H1 (cell line): ENCODE measurements around the gene BGN. TPM values are rescaled to one million over a fixed set of nuclear protein-coding genes. Genes with fewer than 3 reads are reported as not detected.

ENCODE experiments used
- CTCF ChIA-PET: fragments of 300-600 bp; sonication (Branson Sonifier 250); formaldehyde crosslinking; loops from one replicate; lab custom pipeline; 2021; ENCODE audit not compliant: partially characterized antibody; lab: Charles Lee
- POLR2A ChIA-PET: fragments of 300-600 bp; sonication (Branson Sonifier 250); formaldehyde crosslinking; loops from one replicate; lab custom pipeline; 2021; ENCODE audit warnings: inconsistent platforms; ENCODE audit not compliant: partially characterized antibody; lab: Charles Lee
- DNase-seq, 2 experiments: peaks; one replicate each; pipeline versions ENCODE4 v3.0.0 to v3.0.0-alpha.2; 2010 to 2022; ENCODE audit warnings: low spot score in 2 of 2, low read depth in 1 of 2, mixed read lengths in 1 of 2
- FAIRE-seq: peaks from 2 replicates; lab custom pipeline; 2011; peaks lifted over from hg19 to GRCh38; lab: Jason Lieb, UNC
- H2AFZ ChIP-seq: 2 replicates; pipeline ENCODE4 v1.8.1; 2012; ENCODE audit warnings: low read length, inconsistent platforms
- H2AK5ac ChIP-seq: 2 replicates; pipeline ENCODE4 v1.6.1; 2013; ENCODE audit warnings: low read depth, low read length
- H2BK120ac ChIP-seq: replicated peaks from 2 replicates; pipeline ENCODE3; 2013; ENCODE audit warnings: low read depth, low read length, inconsistent platforms
- H2BK12ac ChIP-seq: 2 replicates; pipeline ENCODE4 v1.6.1; 2013; ENCODE audit warnings: low read depth, low read length
- H2BK15ac ChIP-seq: 2 replicates; pipeline ENCODE4 v1.6.1; 2013; ENCODE audit warnings: low read length
- H2BK20ac ChIP-seq: 2 replicates; pipeline ENCODE4 v1.6.1; 2013; ENCODE audit warnings: low read length
- H2BK5ac ChIP-seq: 2 replicates; pipeline ENCODE4 v1.6.1; 2013; ENCODE audit warnings: low read depth, low read length
- H3K14ac ChIP-seq: 2 replicates; pipeline ENCODE4 v1.6.1; 2013; ENCODE audit warnings: inconsistent platforms; ENCODE audit not compliant: insufficient read length
- H3K18ac ChIP-seq: 2 replicates; pipeline ENCODE4 v1.6.1; 2013; ENCODE audit warnings: low read length; ENCODE audit errors: extremely low read depth
- H3K23ac ChIP-seq: 2 replicates; pipeline ENCODE4 v1.6.1; 2013; ENCODE audit warnings: inconsistent platforms; ENCODE audit not compliant: insufficient read length
- H3K23me2 ChIP-seq: 2 replicates; pipeline ENCODE4 v1.6.1; 2013; ENCODE audit warnings: low read depth, low read length
- H3K27ac ChIP-seq: 2 replicates; pipeline ENCODE4 v1.6.1; 2011; ENCODE audit warnings: low read depth, low read length, inconsistent platforms
- H3K27me3 ChIP-seq, 4 experiments: replicated peaks in 1 of 4; 1 replicate in 1 of 4; 2 replicates in 3 of 4; pipeline versions ENCODE4 v1.6.1 to v1.8.1; 2011 to 2013; ENCODE audit warnings: low read length in 3 of 4, mild to moderate bottlenecking in 3 of 4, inconsistent platforms in 2 of 4, mixed read lengths in 2 of 4, moderate library complexity in 1 of 4; ENCODE audit not compliant: control insufficient read depth in 3 of 4, insufficient read depth in 3 of 4; ENCODE audit errors: extremely low read depth in 1 of 4
- H3K36me3 ChIP-seq, 4 experiments: 2 replicates each; pipeline versions ENCODE4 v1.6.1 to v1.8.1; 2011 to 2013; ENCODE audit warnings: mild to moderate bottlenecking in 4 of 4, low read length in 3 of 4, moderate library complexity in 2 of 4, control low read depth in 1 of 4, inconsistent platforms in 1 of 4; ENCODE audit not compliant: insufficient read depth in 4 of 4, control insufficient read depth in 2 of 4
- H3K4ac ChIP-seq: replicated peaks from 2 replicates; pipeline ENCODE3; 2013; ENCODE audit warnings: low read length, low read depth, mixed read lengths, inconsistent platforms; ENCODE audit not compliant: insufficient read length
- H3K4me1 ChIP-seq, 4 experiments: replicated peaks in 1 of 4; 1 replicate in 1 of 4; 2 replicates in 3 of 4; pipeline versions ENCODE4 v1.6.1 to v1.8.1; 2011 to 2013; ENCODE audit warnings: low read length in 3 of 4, inconsistent platforms in 2 of 4, mixed read lengths in 1 of 4; ENCODE audit not compliant: insufficient read depth in 4 of 4, control insufficient read depth in 3 of 4
- H3K4me2 ChIP-seq, 2 experiments: 2 replicates each; pipeline versions ENCODE4 v1.6.1 to v1.8.1; 2011 to 2013; ENCODE audit warnings: low read depth in 2 of 2, low read length in 2 of 2, control low read depth in 1 of 2, inconsistent platforms in 1 of 2, mild to moderate bottlenecking in 1 of 2; ENCODE audit not compliant: insufficient read depth in 1 of 2
- H3K4me3 ChIP-seq, 4 experiments: fragments of 200-600, 300-600 bp in 1 of 4; sonication (generic), shearing (Covaris generic), sonication (Bioruptor Twin) in 1 of 4; 2 replicates each; pipeline versions ENCODE4 v1.5.1 to v1.8.1; 2011 to 2016; ENCODE audit warnings: low read length in 4 of 4, low read depth in 3 of 4, control low read depth in 2 of 4, inconsistent platforms in 2 of 4, mild to moderate bottlenecking in 2 of 4, mixed read lengths in 1 of 4, moderate library complexity in 1 of 4; ENCODE audit not compliant: insufficient read depth in 2 of 4; ENCODE audit errors: extremely low read depth in 1 of 4
- H3K56ac ChIP-seq: replicated peaks from 2 replicates; pipeline ENCODE3; 2013; ENCODE audit warnings: low read depth, mild to moderate bottlenecking, mixed read lengths, low read length, inconsistent platforms; ENCODE audit not compliant: insufficient read length
- H3K79me1 ChIP-seq: 2 replicates; pipeline ENCODE4 v1.6.1; 2013; ENCODE audit warnings: low read depth, low read length, control low read depth
- H3K79me2 ChIP-seq, 2 experiments: 2 replicates each; pipeline versions ENCODE4 v1.6.1 to v1.8.1; 2012 to 2013; ENCODE audit warnings: low read length in 2 of 2, mild to moderate bottlenecking in 2 of 2, inconsistent platforms in 1 of 2; ENCODE audit not compliant: insufficient read depth in 2 of 2, control insufficient read depth in 1 of 2
- H3K9ac ChIP-seq, 4 experiments: replicated peaks in 1 of 4; 1 replicate in 1 of 4; 2 replicates in 3 of 4; pipeline versions ENCODE4 v1.6.1 to v1.8.1; 2011 to 2013; ENCODE audit warnings: low read depth in 3 of 4, low read length in 3 of 4, control low read depth in 2 of 4, mild to moderate bottlenecking in 2 of 4, moderate library complexity in 2 of 4, inconsistent platforms in 1 of 4; ENCODE audit errors: extremely low read depth in 1 of 4
- H3K9me3 ChIP-seq, 2 experiments: 2 replicates each; pipeline versions ENCODE4 v1.6.1 to v1.8.1; 2012 to 2013; ENCODE audit warnings: mild to moderate bottlenecking in 2 of 2, moderate library complexity in 2 of 2, control low read depth in 1 of 2, inconsistent platforms in 1 of 2, low read depth in 1 of 2, low read length in 1 of 2, mixed read lengths in 1 of 2; ENCODE audit not compliant: insufficient read depth in 2 of 2
- H4K20me1 ChIP-seq, 2 experiments: replicated peaks in 1 of 2; 2 replicates each; pipeline versions ENCODE3 to v1.8.1; 2011 to 2013; ENCODE audit warnings: inconsistent platforms in 2 of 2, low read length in 2 of 2, mild to moderate bottlenecking in 1 of 2; ENCODE audit not compliant: insufficient read depth in 2 of 2, control insufficient read depth in 1 of 2
- H4K5ac ChIP-seq: 2 replicates; pipeline ENCODE4 v1.6.1; 2013; ENCODE audit warnings: low read length, low read depth, mixed read lengths, inconsistent platforms; ENCODE audit not compliant: insufficient read length
- H4K8ac ChIP-seq: 2 replicates; pipeline ENCODE4 v1.8.0; 2013; ENCODE audit warnings: mild to moderate bottlenecking, moderate library complexity, low read length, inconsistent platforms; ENCODE audit not compliant: insufficient read depth; ENCODE audit errors: extremely low read depth
- H4K91ac ChIP-seq: replicated peaks from 2 replicates; pipeline ENCODE3; 2013; ENCODE audit warnings: low read length, mixed read lengths, inconsistent platforms; ENCODE audit not compliant: insufficient read length
- BRCA1 ChIP-seq: IDR thresholded peaks from 2 replicates; pipeline ENCODE4 v1.6.1; 2012; ENCODE audit warnings: low read depth, low read length, improper control_type of control experiment
- CHD1 ChIP-seq: IDR thresholded peaks from 2 replicates; pipeline ENCODE4 v1.6.1; 2012; ENCODE audit warnings: low read depth, low read length, improper control_type of control experiment
- CTBP2 ChIP-seq: IDR thresholded peaks from 2 replicates; pipeline ENCODE4 v1.7.0; 2011; ENCODE audit warnings: borderline replicate concordance, mild to moderate bottlenecking, moderate library complexity, mixed read lengths, low read length; ENCODE audit not compliant: insufficient read depth, insufficient read length
- EGR1 ChIP-seq: IDR thresholded peaks from 2 replicates; pipeline ENCODE4 v1.6.1; 2011; ENCODE audit warnings: low read depth, low read length, borderline replicate concordance
- SP1 ChIP-seq: IDR thresholded peaks from 2 replicates; pipeline ENCODE4 v1.6.1; 2011; ENCODE audit warnings: low read depth, low read length
- SUZ12 ChIP-seq: fragments of 200-600 bp; sonication (generic); IDR thresholded peaks from 2 replicates; pipeline ENCODE4 v1.6.1; 2012; ENCODE audit warnings: mild to moderate bottlenecking, inconsistent platforms, low read length, moderate library complexity, mixed read lengths
- TBP ChIP-seq: IDR thresholded peaks from 2 replicates; pipeline ENCODE4 v1.6.1; 2011; ENCODE audit warnings: low read depth, low read length, improper control_type of control experiment
- WGBS, 2 experiments: shearing (Covaris generic) in 1 of 2; methylation state at CpG; one replicate each; pipeline versions ENCODE4 v1.1.6 to v1.1.7; 2013 to 2015; ENCODE audit warnings: low lambda C conversion rate in 2 of 2, mixed read lengths in 2 of 2, inconsistent platforms in 1 of 2, low coverage in 1 of 2, missing lambda C conversion rate in 1 of 2; ENCODE audit not compliant: insufficient replicate concordance in 2 of 2, insufficient coverage in 1 of 2, insufficient read length in 1 of 2; ENCODE audit errors: extremely low coverage in 1 of 2, missing lambda C conversion rate in 1 of 2; 5-methylcytosine and 5-hydroxymethylcytosine counted together
- polyA plus RNA-seq, 7 experiments: library from polyadenylated mRNA; depleted of rRNA in 3 of 7; stranded (reverse) in 5 of 7; unstranded in 2 of 7; fragments of >200 nt in 5 of 7; fragments of 200-250 nt in 2 of 7; gene quantifications; 1 replicate in 5 of 7; 2 replicates in 1 of 7; 4 replicates in 1 of 7; pipeline versions ENCODE4 v1.2.1 to v1.2.3, GENCODE V29; 2011 to 2013; ENCODE audit warnings: missing spikeins in 2 of 7, mixed read lengths in 2 of 7
- total RNA-seq: library from RNA; stranded (reverse); fragmentation: NEBNext Ultra II Directional; extraction: Animal tissue kit (Norgen Biotek cat#: 25700); gene quantifications from 2 replicates; pipeline ENCODE4 v1.2.1, GENCODE V29; 2021
- TF ChIP-seq, protein P1 (sequence below): IDR thresholded peaks from 2 replicates; pipeline ENCODE4 v1.6.1; 2011; ENCODE audit warnings: low read depth, mild to moderate bottlenecking, low read length; ENCODE audit not compliant: insufficient read depth

Gene BGN
- total and polyA plus RNA-seq, 2 of the 8 experiments (the other 6 are each of a cell fraction or from before 2014, with no cell fraction given): 1.8 to 2.4 TPM

DNA sequence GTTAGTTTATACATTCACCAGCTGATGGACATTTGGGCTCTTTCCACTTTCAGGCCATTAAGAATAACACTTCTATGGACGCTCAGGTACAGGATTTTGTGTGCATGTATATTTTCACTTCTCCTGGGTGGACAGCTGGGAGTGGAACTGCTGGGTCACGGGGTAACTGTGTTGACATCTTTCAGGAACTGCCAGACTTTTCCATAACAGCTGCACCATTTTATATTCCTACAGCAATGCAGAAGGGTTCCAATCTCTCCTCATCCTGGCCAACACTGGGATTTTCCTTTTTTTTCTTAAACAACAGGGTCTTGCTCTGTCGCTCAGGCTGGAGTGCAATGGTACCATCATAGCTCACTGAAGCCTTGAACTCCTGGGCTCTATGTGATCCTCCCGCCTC lies 36.3 kb upstream of the BGN start:
- Histone ChIP-seq H3K4me1 (no peaks in the 10 kb centered on the region), H3K79me2 (no peaks in the 10 kb centered on the region), H3K56ac (no peak overlapping the region), H3K36me3 (peaks cover 0 to 10% (median 0%) of the 10 kb centered on the region in 4 experiments; a peak in 3 of 8 replicates), H3K9me3 (no peaks in the 10 kb centered on the region), H3K14ac (no peak overlapping the region), H2BK5ac (no peak overlapping the region), H4K91ac (no peak overlapping the region), H3K27ac (no peak overlapping the region), H3K4ac (no peak overlapping the region), H3K4me2 (no peak overlapping the region), H3K23me2 (no peaks in the 10 kb centered on the region), H2BK15ac (no peak overlapping the region), H3K27me3 (no peaks in the 10 kb centered on the region), H3K9ac (no peak overlapping the region), H4K20me1 (peaks cover 0 to 2% of the 10 kb centered on the region in 2 experiments), H2AK5ac (no peak overlapping the region), H4K8ac (no peak overlapping the region), H3K4me3 (no peak overlapping the region), H2BK20ac (no peak overlapping the region), H3K18ac (no peak overlapping the region), H2BK120ac (no peak overlapping the region), H4K5ac (no peak overlapping the region), H3K79me1 (no peaks in the 10 kb centered on the region), H2BK12ac (no peak overlapping the region), H2AFZ (no peak overlapping the region), H3K23ac (no peak overlapping the region)
- no peak for DNase-seq
- ChIA-PET POLR2A (no interaction called here), CTCF (interaction anchor here (1.5 kb wide), 2 partner anchors 12 to 48 kb away, joined by 4 to 5 read pairs; partner anchors contain the start of gene HAUS7)
- 87% methylated on average over 4 of the region's 4 CpGs; no CpG with 5 or more reads in 1 of the 2 experiments for WGBS, 2 experiments
- no peak for FAIRE-seq
- TF ChIP-seq CTBP2 (no peak), EGR1 (no peak), SP1 (no peak), CHD1 (no peak), BRCA1 (no peak), SUZ12 (no peak), TBP (no peak)
- TF ChIP-seq, protein P1, sequence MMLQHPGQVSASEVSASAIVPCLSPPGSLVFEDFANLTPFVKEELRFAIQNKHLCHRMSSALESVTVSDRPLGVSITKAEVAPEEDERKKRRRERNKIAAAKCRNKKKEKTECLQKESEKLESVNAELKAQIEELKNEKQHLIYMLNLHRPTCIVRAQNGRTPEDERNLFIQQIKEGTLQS: no peak
